ENCODE results near the gene NLGN1. TPM values are rescaled to one million over a fixed set of nuclear protein-coding genes. Genes with fewer than 3 reads are reported as not detected.

The NLGN1 gene
- total RNA-seq, 1 experiment from 2014 or later: 5.2 TPM

DNA sequence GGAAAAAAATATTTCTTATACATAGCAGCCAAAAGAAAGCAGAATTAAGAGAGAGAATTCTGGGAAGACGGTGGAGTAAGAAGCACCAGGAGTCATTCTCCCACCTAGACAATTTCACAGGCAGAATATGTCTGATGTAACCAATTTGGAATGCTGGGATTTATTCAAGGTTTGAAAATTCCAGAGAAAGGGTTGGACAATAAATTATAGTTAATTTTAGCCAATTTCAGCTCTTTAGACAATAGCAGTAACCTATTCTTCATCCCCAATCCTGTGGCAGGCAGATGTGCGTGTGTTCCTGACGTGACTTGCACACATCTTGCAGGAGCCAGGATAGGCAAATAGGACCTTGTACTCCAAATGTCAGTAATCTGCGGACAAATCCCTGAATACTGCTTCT is 920.6 kb downstream of the NLGN1 start:
- no peak overlapping the region for H2BK5ac ChIP-seq (ENCODE audit: insufficient read length, low read length)
- H3K4me3 Mint-ChIP-seq: no peak overlapping the region
- no peak overlapping the region for H2BK12ac ChIP-seq (ENCODE audit: insufficient read length, low read depth, low read length)
- H3K23me2 ChIP-seq (ENCODE audit: insufficient read length, low read depth, low read length, poor library complexity, severe bottlenecking): no peaks in the 10 kb centered on the region
- H3K4me1 Mint-ChIP-seq: peaks cover 14 to 17% of the 10 kb centered on the region in 2 experiments
- WGBS (ENCODE audit: extremely low coverage, insufficient read length, low lambda C conversion rate): no CpG with 5 or more reads among the region's 4 CpGs
- H2BK15ac ChIP-seq (ENCODE audit: low read depth, low read length): no peak overlapping the region
- H3K9ac ChIP-seq (ENCODE audit: extremely low read depth, insufficient read length, low read length): no peak overlapping the region
- H2BK20ac ChIP-seq (ENCODE audit: low read depth, low read length, poor library complexity, severe bottlenecking): no peak overlapping the region
- H3K79me1 ChIP-seq (ENCODE audit: insufficient read depth, low read depth, low read length, poor library complexity, severe bottlenecking): no peaks in the 10 kb centered on the region
- no peaks in the 10 kb centered on the region for H3K4me1 ChIP-seq (ENCODE audit: insufficient read depth, low read length)
- H3K27me3 ChIP-seq (ENCODE audit: insufficient read depth, low read length): 0 out of 2 replicates have a peak, but pooled peaks cover 2% of the 10 kb centered on the region
- no peaks in the 10 kb centered on the region for H3K9me3 ChIP-seq (ENCODE audit: control insufficient read depth, low read depth, low read length)
- no peak overlapping the region for H3K4ac ChIP-seq (ENCODE audit: low read depth, low read length)
- H3K23ac ChIP-seq (ENCODE audit: insufficient read length, low read depth, low read length): no peak overlapping the region
- H2AK5ac ChIP-seq (ENCODE audit: insufficient read length, low read length): no peak overlapping the region
- no peak overlapping the region for H2BK120ac ChIP-seq (ENCODE audit: low read depth, low read length, poor library complexity, severe bottlenecking)
- H3K18ac ChIP-seq (ENCODE audit: insufficient read length, low read depth, low read length): no peak overlapping the region
- H4K5ac ChIP-seq (ENCODE audit: insufficient read length, low read depth, low read length): no peak overlapping the region
- H3K36me3 Mint-ChIP-seq (ENCODE audit: insufficient read depth in 1 of 3, low read depth in 3 of 3): peaks cover 0 to 18% (median 12%) of the 10 kb centered on the region in 3 experiments; a peak in 6 of 7 replicates
- no peak overlapping the region for H3K14ac ChIP-seq (ENCODE audit: insufficient read depth, low read length)
- no peak overlapping the region for H3T11ph ChIP-seq (ENCODE audit: low read length)
- H4K20me1 ChIP-seq (ENCODE audit: control insufficient read depth, insufficient read depth, insufficient read length): no peaks in the 10 kb centered on the region
- H3K9me3 Mint-ChIP-seq: peaks cover 14 to 16% of the 10 kb centered on the region in 2 experiments
- TF ChIP-seq, protein P1, sequence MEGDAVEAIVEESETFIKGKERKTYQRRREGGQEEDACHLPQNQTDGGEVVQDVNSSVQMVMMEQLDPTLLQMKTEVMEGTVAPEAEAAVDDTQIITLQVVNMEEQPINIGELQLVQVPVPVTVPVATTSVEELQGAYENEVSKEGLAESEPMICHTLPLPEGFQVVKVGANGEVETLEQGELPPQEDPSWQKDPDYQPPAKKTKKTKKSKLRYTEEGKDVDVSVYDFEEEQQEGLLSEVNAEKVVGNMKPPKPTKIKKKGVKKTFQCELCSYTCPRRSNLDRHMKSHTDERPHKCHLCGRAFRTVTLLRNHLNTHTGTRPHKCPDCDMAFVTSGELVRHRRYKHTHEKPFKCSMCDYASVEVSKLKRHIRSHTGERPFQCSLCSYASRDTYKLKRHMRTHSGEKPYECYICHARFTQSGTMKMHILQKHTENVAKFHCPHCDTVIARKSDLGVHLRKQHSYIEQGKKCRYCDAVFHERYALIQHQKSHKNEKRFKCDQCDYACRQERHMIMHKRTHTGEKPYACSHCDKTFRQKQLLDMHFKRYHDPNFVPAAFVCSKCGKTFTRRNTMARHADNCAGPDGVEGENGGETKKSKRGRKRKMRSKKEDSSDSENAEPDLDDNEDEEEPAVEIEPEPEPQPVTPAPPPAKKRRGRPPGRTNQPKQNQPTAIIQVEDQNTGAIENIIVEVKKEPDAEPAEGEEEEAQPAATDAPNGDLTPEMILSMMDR (conservative IDR thresholded peaks at IDR 0.05): no peak
- H4K8ac ChIP-seq (replicated peaks; ENCODE audit: insufficient read length, low read depth, low read length): no peak overlapping the region
- no peak overlapping the region for H2AFZ ChIP-seq (ENCODE audit: low read length)
- H3K27ac ChIP-seq (ENCODE audit: insufficient read length, low read depth, low read length): no peak overlapping the region
- H3K4me2 ChIP-seq (ENCODE audit: insufficient read depth, insufficient read length, low read length): no peak overlapping the region
- DNase-seq: no peak
- no peak overlapping the region for H3K56ac ChIP-seq (ENCODE audit: insufficient read length, low read depth, low read length)
- no peak overlapping the region for H4K91ac ChIP-seq (ENCODE audit: insufficient read length, low read depth, low read length)
- H3K27me3 Mint-ChIP-seq (ENCODE audit: low read depth): no peaks in the 10 kb centered on the region
- H3K79me2 ChIP-seq (ENCODE audit: insufficient read depth, low read length): no peaks in the 10 kb centered on the region
- no peak overlapping the region for H3K27ac Mint-ChIP-seq

All from H9 (cell line).